ENCODE data around the gene RALGPS1. TPM values are rescaled to one million over a fixed set of nuclear protein-coding genes. Genes with fewer than 3 reads are reported as not detected.

The RALGPS1 gene
- total and polyA plus RNA-seq, 10 donors = 2.5 to 27.3 (median 14.1) TPM

- Histone ChIP-seq H3K27me3 (replicated peaks in 1 of 7) (no peaks in the 10 kb centered on the region), H3K27ac (peak overlapping the region in 3 of 8 donors; percentile 22 to 61 (median 43)), H3K9me3 (no peaks in the 10 kb centered on the region), H3K4me3 (no peak overlapping the region), H3K36me3 (peaks cover 0 to 88% (median 28%) of the 10 kb centered on the region in 6 donors), H3K4me1 (peaks cover 0 to 27% (median 9%) of the 10 kb centered on the region in 6 donors)
- no peak for DNase-seq
- intact Hi-C loops (cut with DNase I; ENCODE audit: low total_unique reads) = no loop called here
- WGBS, 5 donors = 89 to 96% (median 96%) methylated on average over 13 of the region's 13 CpGs
- TF ChIP-seq CTCF (IDR thresholded peaks at IDR 0.05 in 8 of 11, conservative IDR thresholded peaks at IDR 0.05 in 3 of 11) (no peak), POLR2A (IDR thresholded peaks at IDR 0.05) (no peak), POLR2AphosphoS5 (IDR thresholded peaks at IDR 0.05) (no peak)
Observed at GRCh38 chr9:127091526-127091925, 176.9 kb downstream of the RALGPS1 start.

- no peaks in the 10 kb centered on the region for H3K9me3 ChIP-seq
- no peaks in the 10 kb centered on the region for H3K27me3 ChIP-seq (replicated peaks in 1 of 7)
- intact Hi-C loops (cut with DNase I; ENCODE audit: low total_unique reads) = no loop called here
- TF ChIP-seq POLR2A (IDR thresholded peaks at IDR 0.05) (no peak), CTCF (IDR thresholded peaks at IDR 0.05 in 8 of 11, conservative IDR thresholded peaks at IDR 0.05 in 3 of 11) (no peak), POLR2AphosphoS5 (IDR thresholded peaks at IDR 0.05) (no peak)
- WGBS, 5 donors = 67 to 85% (median 75%) methylated on average over 11 of the region's 11 CpGs
- DNase-seq = no peak
- peaks cover 0 to 28% (median 10%) of the 10 kb centered on the region in 6 donors for H3K4me1 ChIP-seq
- H3K36me3 ChIP-seq = peaks cover 0 to 86% (median 28%) of the 10 kb centered on the region in 6 donors
- peak overlapping the region in 1 of 8 donors; percentile 61 for H3K27ac ChIP-seq
- H3K4me3 ChIP-seq = no peak overlapping the region
Observed at GRCh38 chr9:127092041-127092608, 177.5 kb downstream of the RALGPS1 start.

GRCh38 chr9:127093319-127094020 is 178.9 kb downstream of the RALGPS1 start:
- no peak for TF ChIP-seq POLR2AphosphoS5 (IDR thresholded peaks at IDR 0.05)
- TF ChIP-seq CTCF (IDR thresholded peaks at IDR 0.05 in 8 of 11, conservative IDR thresholded peaks at IDR 0.05 in 3 of 11) = no peak
- no peak for TF ChIP-seq POLR2A (IDR thresholded peaks at IDR 0.05)
- Histone ChIP-seq H3K4me3 (no peak overlapping the region), H3K4me1 (peaks cover 0 to 28% (median 10%) of the 10 kb centered on the region in 6 donors), H3K9me3 (no peaks in the 10 kb centered on the region), H3K27ac (no peak overlapping the region), H3K27me3 (replicated peaks in 1 of 7) (no peaks in the 10 kb centered on the region), H3K36me3 (peaks cover 0 to 73% (median 20%) of the 10 kb centered on the region in 6 donors)
- DNase-seq = no peak
- WGBS, 5 donors = 92 to 97% (median 95%) methylated on average over 11 to 17 of the region's 17 CpGs
- intact Hi-C loops (cut with DNase I; ENCODE audit: low total_unique reads) = no loop called here

- TF ChIP-seq CTCF (IDR thresholded peaks at IDR 0.05 in 8 of 11, conservative IDR thresholded peaks at IDR 0.05 in 3 of 11) (no peak), POLR2AphosphoS5 (IDR thresholded peaks at IDR 0.05) (peak; percentile 9 to 42 (median 21)), POLR2A (IDR thresholded peaks at IDR 0.05) (no peak)
- H3K27me3 ChIP-seq (replicated peaks in 1 of 7) = no peaks in the 10 kb centered on the region
- DNase-seq = no peak
- H3K4me1 ChIP-seq = peaks cover 0 to 28% (median 10%) of the 10 kb centered on the region in 6 donors
- H3K9me3 ChIP-seq = no peaks in the 10 kb centered on the region
- intact Hi-C loops (cut with DNase I; ENCODE audit: low total_unique reads) = no loop called here
- 79 to 92% (median 85%) methylated on average over 5 of the region's 5 CpGs for WGBS, 5 donors
- H3K27ac ChIP-seq = peak overlapping the region in 4 of 8 donors; percentile 3 to 44 (median 34)
- H3K4me3 ChIP-seq = no peak overlapping the region
- peaks cover 0 to 57% (median 11%) of the 10 kb centered on the region in 6 donors for H3K36me3 ChIP-seq
Observed at GRCh38 chr9:127095411-127095810, 180.8 kb downstream of the RALGPS1 start.
